HUES48 (cell line): ENCODE results near the gene SIDT1.
A peak's percentile ranks its signal among the peaks of the same experiment; 100 is the strongest.

Source experiments
- H3K27ac ChIP-seq: one replicate; pipeline ENCODE4 v1.7.0; 2013; ENCODE audit warnings: low read depth, low read length, inconsistent platforms
- H3K27me3 ChIP-seq: 2 replicates; pipeline ENCODE4 v1.6.1; 2013; ENCODE audit warnings: mild to moderate bottlenecking, low read length; ENCODE audit not compliant: control insufficient read depth, insufficient read depth
- H3K36me3 ChIP-seq: 2 replicates; pipeline ENCODE4 v1.6.1; 2013; ENCODE audit warnings: low read length; ENCODE audit not compliant: control insufficient read depth, insufficient read depth
- H3K4me1 ChIP-seq: 2 replicates; pipeline ENCODE4 v1.6.1; 2013; ENCODE audit warnings: mild to moderate bottlenecking, low read length; ENCODE audit not compliant: control insufficient read depth, insufficient read depth
- H3K4me3 ChIP-seq: 2 replicates; pipeline ENCODE4 v1.5.1; 2013; ENCODE audit warnings: mild to moderate bottlenecking, low read depth, low read length
- H3K9ac ChIP-seq: 2 replicates; pipeline ENCODE4 v1.6.1; 2013; ENCODE audit warnings: mild to moderate bottlenecking, low read depth, low read length, moderate library complexity
- H3K9me3 ChIP-seq: 2 replicates; pipeline ENCODE4 v1.6.1; 2013; ENCODE audit warnings: low read length; ENCODE audit not compliant: control insufficient read depth, insufficient read depth

Gene SIDT1

DNA sequence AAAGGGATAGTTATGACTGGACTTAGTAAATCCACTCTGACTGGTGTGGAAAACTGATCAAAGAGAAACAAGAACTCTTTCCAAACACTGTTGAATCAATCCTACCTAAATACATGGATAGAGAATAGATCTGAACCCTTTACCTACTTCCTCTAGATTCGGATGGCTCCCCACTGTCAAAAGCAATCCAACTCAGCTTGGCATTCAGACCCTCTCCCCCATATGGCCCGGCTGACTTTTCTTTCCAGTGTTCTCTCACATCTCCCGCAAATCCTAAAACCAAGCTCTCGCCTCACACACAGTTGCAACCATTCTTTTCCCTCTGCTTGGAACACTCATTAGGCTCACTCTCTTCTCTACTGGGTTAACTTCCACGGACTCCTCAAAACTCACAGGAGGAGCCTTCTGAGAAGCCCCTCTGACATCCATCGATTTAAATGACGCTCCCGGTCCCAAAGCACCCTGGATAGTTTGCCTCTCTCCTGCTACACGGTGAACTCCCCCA is 18.0 kb upstream of the SIDT1 start:
- H3K4me1 ChIP-seq, result no peaks in the 10 kb centered on the region
- peaks cover 4% of the 10 kb centered on the region; the same call in 1 of the 2 replicates for H3K27me3 ChIP-seq
- H3K36me3 ChIP-seq, result no peaks in the 10 kb centered on the region
- peak overlapping the region; percentile 75 for H3K4me3 ChIP-seq
- H3K9ac ChIP-seq, result 0 out of 2 replicates have a peak overlapping the region, but pooled peaks have one; percentile 15
- H3K9me3 ChIP-seq, result no peaks in the 10 kb centered on the region
- peak overlapping the region; percentile 83 for H3K27ac ChIP-seq

DNA sequence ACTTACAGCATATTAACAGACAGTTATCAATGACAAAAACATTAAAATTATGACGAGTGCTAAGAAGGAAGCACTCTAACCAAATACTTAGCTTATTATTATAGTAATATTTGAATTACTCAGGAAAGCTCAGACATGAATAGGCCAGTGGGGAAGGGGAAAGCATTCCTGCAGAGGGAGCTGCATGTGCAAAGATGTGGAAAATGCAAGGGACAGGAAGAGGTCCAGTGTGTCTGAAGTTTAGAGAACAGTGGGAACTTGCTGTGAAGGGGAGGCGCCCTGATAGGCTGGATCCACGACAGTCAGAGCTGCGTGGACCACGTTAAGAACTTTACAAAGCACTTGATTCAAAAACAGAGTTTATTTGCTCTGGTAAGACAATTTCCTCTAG is 16.2 kb upstream of the SIDT1 start:
- Histone ChIP-seq H3K9ac (no peak overlapping the region), H3K27ac (no peak overlapping the region), H3K9me3 (no peaks in the 10 kb centered on the region), H3K27me3 (peaks cover 6% of the 10 kb centered on the region; the same call in 1 of the 2 replicates), H3K36me3 (no peaks in the 10 kb centered on the region), H3K4me3 (no peak overlapping the region; the same call in 1 of the 2 replicates), H3K4me1 (no peaks in the 10 kb centered on the region)

DNA sequence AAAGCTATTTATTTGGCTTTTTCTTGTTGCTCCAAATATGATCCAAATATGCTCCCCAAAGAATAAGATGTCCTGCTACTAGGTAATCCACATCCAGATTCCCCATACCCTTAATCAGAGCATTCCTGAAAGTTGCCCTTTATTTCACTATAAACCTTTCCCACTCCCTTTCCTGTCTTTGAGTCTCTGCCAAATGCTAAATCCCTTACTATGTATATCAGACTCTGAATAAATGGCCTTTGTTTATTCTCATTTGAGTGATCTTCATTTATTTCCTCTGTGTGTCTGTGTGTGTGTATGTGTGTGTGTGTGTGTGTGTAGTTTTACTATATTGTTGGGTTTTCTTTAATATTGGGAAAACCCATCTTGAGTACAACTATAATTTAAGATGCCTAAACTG is 10.4 kb upstream of the SIDT1 start:
- Histone ChIP-seq H3K27me3 (peaks cover 6% of the 10 kb centered on the region; the same call in 1 of the 2 replicates), H3K4me1 (no peaks in the 10 kb centered on the region), H3K9me3 (no peaks in the 10 kb centered on the region), H3K4me3 (no peak overlapping the region), H3K27ac (no peak overlapping the region), H3K9ac (no peak overlapping the region), H3K36me3 (no peaks in the 10 kb centered on the region)

DNA sequence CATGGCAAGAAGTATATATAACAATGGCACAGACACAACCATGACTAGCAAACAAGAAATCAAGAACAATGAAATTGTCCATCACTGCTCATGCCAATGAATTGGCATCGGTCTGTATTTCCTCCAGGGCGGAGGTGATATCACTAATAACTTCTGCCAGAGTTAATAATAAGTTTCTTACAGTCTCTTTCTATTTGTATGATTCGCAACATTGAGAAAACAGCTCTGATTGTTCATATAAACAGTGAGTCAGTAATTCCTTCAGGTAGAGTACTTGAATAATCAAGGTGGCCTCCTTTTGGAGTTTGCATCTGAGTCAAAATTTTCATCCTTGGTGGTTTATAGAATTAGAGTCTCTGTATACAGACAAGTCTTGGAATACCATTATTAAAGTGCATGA is 9.1 kb upstream of the SIDT1 start:
- Histone ChIP-seq H3K27me3 (peaks cover 6% of the 10 kb centered on the region; the same call in 1 of the 2 replicates), H3K9ac (no peak overlapping the region), H3K9me3 (no peaks in the 10 kb centered on the region), H3K27ac (no peak overlapping the region), H3K4me1 (no peaks in the 10 kb centered on the region), H3K4me3 (no peak overlapping the region), H3K36me3 (no peaks in the 10 kb centered on the region)

DNA sequence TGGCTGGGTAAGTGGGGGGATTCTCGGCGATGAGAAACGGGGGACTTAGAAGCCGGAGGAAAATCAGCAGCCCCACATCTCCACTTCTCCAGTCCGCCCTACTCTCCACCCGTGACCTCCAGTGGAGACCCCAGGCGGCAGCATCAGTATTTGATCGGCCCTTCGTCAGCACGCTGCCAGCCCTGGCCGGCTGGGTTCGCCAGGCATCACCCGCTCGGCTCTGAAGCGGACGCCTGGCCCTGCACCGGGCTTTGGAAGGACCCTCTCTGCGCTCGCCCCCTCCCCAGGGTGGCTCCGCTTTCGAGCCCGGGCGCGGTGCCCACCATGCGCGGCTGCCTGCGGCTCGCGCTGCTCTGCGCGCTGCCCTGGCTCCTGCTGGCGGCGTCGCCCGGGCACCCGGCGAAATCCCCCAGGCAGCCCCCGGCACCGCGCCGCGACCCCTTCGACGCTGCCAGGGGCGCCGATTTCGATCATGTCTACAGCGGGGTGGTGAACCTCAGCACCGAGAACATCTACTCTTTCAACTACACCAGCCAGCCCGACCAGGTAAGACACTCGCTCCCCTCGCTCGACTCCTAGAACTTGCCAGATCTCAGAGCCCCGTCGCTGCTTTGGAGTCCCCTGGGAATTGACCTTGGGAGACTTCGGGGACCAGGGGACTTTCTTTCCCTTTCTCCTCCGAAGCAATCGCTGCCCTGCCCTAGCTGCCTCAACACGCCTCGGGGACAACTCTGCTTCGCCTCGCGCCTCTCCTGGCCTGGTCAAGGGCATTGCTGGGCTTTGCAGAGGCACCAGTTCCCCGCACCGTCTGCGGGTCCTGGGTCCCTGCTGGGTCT is 561 bp downstream of the SIDT1 start:
- Histone ChIP-seq H3K27ac (no peak overlapping the region), H3K27me3 (peaks cover 76% of the 10 kb centered on the region)

DNA sequence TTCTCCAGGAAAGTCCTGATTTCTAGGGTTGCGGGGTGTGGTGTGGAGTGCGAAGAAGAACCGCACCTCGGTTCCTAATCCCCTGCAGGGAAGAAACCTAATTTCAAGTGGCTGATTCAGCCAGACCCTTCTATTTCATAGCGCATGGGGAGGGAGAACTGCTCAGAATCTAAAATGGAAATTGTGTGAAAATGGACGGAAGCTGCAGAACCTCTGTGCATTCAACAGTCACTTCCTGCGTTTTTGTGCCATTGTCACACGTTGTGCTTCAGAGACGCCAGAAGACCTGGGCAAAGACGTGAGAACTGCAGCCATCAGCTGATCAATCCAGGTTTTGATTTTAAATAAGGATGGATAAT is 1.2 kb downstream of the SIDT1 start:
- no peaks in the 10 kb centered on the region for H3K36me3 ChIP-seq
- peaks cover 76% of the 10 kb centered on the region for H3K27me3 ChIP-seq
- H3K9ac ChIP-seq, result no peak overlapping the region
- H3K27ac ChIP-seq, result no peak overlapping the region
- no peaks in the 10 kb centered on the region for H3K9me3 ChIP-seq
- H3K4me1 ChIP-seq, result 0 out of 2 replicates have a peak, but pooled peaks cover 6% of the 10 kb centered on the region
- peak overlapping the region; percentile 69 for H3K4me3 ChIP-seq

More for the DNA sequence above, 561 bp downstream of the SIDT1 start:
- Histone ChIP-seq H3K4me3 (peak overlapping the region; percentile 69), H3K4me1 (0 out of 2 replicates have a peak, but pooled peaks cover 6% of the 10 kb centered on the region), H3K9me3 (no peaks in the 10 kb centered on the region), H3K36me3 (no peaks in the 10 kb centered on the region), H3K9ac (0 out of 2 replicates have a peak overlapping the region, but pooled peaks have one; percentile 10)

DNA sequence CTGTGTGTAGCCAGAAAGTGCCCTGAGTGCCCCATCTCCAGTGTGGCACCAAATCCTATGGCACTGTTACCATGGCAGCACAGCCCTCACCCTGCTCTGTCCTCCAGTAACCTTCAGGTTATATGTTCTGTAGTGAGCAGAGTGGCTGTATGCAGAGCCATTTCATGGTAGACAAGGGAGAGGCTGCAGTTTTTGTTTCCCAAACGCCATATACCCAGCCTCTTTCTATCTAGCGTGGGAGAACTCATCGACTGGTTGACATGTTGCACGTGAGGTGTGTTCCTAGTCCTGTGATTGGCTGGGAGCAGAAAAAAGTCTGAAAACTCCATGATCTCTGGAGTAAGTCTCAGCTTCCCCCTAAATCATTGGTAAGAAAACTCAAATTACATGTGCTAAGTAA is 2.0 kb downstream of the SIDT1 start:
- Histone ChIP-seq H3K27ac (no peak overlapping the region), H3K4me3 (no peak overlapping the region), H3K9me3 (no peaks in the 10 kb centered on the region), H3K36me3 (no peaks in the 10 kb centered on the region), H3K9ac (no peak overlapping the region), H3K4me1 (0 out of 2 replicates have a peak, but pooled peaks cover 6% of the 10 kb centered on the region), H3K27me3 (peaks cover 68% of the 10 kb centered on the region)

DNA sequence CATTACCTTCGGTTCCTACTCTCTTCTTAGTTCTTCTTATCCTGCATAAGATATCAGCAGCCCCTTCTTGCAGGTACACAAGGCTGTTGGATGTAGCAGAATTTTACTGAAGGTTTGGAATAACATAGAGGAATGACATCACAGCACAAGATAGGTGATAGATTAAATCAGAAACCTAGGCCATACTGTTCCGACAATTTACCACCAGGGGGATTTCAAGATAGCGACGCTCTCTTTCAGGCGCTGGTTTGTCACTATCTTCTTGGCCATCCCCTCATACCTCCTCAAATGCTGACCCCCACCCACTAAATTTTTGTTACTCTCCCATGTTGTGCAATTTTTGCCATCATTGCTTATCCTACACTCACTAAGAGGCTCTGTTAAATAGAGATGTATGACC is 3.5 kb downstream of the SIDT1 start:
- H3K9ac ChIP-seq, result no peak overlapping the region
- 0 out of 2 replicates have a peak, but pooled peaks cover 6% of the 10 kb centered on the region for H3K4me1 ChIP-seq
- H3K27ac ChIP-seq, result no peak overlapping the region
- H3K4me3 ChIP-seq, result no peak overlapping the region
- peaks cover 52% of the 10 kb centered on the region for H3K27me3 ChIP-seq
- no peaks in the 10 kb centered on the region for H3K9me3 ChIP-seq
- H3K36me3 ChIP-seq, result no peaks in the 10 kb centered on the region

DNA sequence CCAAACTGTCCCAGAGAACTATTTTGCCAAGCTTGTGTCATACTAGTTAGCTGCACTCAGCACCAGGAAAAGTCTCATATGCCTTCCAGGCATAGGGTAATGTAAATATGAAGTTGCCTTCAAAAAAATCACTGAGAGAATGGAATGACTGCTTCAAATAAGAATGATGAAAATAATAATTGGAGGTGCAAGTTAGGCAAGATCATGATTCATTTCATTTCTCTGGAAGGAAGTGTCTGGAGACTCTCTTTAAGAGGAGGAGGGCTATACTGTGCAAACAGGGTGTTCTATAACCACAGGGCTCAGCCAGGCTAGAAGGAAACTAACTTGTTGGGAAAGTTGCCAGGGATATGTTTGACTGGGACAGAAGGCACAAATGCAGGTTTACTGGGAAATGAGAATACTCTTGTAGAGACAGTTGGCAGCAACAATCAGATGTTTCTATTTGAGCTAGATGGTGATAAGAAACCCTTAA is 4.3 kb downstream of the SIDT1 start:
- Histone ChIP-seq H3K36me3 (no peaks in the 10 kb centered on the region), H3K9ac (no peak overlapping the region), H3K4me1 (0 out of 2 replicates have a peak, but pooled peaks cover 6% of the 10 kb centered on the region), H3K9me3 (no peaks in the 10 kb centered on the region), H3K27ac (no peak overlapping the region), H3K4me3 (no peak overlapping the region), H3K27me3 (peaks cover 45% of the 10 kb centered on the region)

DNA sequence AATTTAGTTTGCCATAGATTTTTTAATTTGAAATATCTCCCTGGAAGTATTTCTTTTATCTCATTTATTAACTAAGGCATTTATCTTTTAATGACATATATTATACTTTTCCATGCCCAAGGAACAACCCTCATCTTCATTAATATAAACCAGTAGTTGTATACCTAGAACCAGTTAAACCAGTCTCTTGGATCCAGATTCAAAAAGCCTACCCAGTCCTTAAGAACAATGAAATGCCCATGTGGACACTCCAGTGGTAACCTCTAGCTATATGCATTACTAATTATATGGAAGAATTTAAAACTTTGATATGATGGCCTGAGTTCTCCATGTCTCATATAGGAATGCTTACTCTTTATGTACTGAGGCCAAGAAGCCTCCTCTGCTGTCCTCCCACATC is 4.8 kb downstream of the SIDT1 start:
- H3K9me3 ChIP-seq, result no peaks in the 10 kb centered on the region
- no peak overlapping the region for H3K4me3 ChIP-seq
- H3K4me1 ChIP-seq, result 0 out of 2 replicates have a peak, but pooled peaks cover 6% of the 10 kb centered on the region
- peaks cover 40% of the 10 kb centered on the region for H3K27me3 ChIP-seq
- no peak overlapping the region for H3K27ac ChIP-seq
- no peak overlapping the region for H3K9ac ChIP-seq
- H3K36me3 ChIP-seq, result no peaks in the 10 kb centered on the region

DNA sequence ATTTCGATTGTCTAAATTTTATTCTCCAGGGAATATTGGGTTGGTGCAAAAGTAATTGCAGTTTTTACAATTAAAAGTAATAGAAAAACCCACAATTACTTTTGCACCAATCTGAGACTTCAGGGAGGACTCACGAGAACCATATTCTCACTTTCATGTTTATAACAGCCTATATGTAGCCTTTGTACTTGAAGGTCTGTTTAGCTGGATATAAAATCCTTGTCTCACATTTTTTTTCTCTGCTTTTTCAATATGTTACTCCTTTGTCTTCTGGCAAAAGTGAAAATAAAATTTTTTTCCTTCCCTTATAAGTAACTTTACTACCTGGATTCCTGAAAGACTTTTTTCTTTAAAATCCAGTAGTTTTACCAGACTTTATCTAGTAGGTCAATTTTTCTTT is 9.2 kb downstream of the SIDT1 start:
- H3K9me3 ChIP-seq, result no peaks in the 10 kb centered on the region
- no peak overlapping the region for H3K27ac ChIP-seq
- no peak overlapping the region for H3K4me3 ChIP-seq
- H3K36me3 ChIP-seq, result no peaks in the 10 kb centered on the region
- no peak overlapping the region for H3K9ac ChIP-seq
- no peaks in the 10 kb centered on the region for H3K4me1 ChIP-seq
- H3K27me3 ChIP-seq, result no peaks in the 10 kb centered on the region
